ENCODE data around the gene TBC1D3D.
"Not testable (repeated sequence)": the region's sequence is repeated elsewhere in the genome, so short reads cannot be mapped to it uniquely, and the experiment has no call there.

Gene TBC1D3D

GRCh38 chr17:38003676-38004075, at the start of gene TBC1D3D:
Gene TBC1D3D (plus strand): TSS chr17:38003976. CDS start chr17:38005561, 1,585 bp downstream.
- not testable (repeated sequence) for DNase-seq

- DNase-seq: not testable (repeated sequence)
Observed at GRCh38 chr17:37988960-37989359, 14.8 kb upstream of the TBC1D3D start, which contains the start of gene TBC1D3L. Gene TBC1D3L (minus strand): TSS chr17:37989060. CDS start chr17:37987520, 1,540 bp downstream.
